HG03103 (cell line): ENCODE measurements around the gene CLDN25.
A peak's percentile ranks its signal among the peaks of the same experiment; 100 is the strongest.

ENCODE experiments used
- ATAC-seq: cut with Tn5 transposase; IDR thresholded peaks from one replicate; pipeline ENCODE4 v1.9.1; 2021; ENCODE audit warnings: low read depth; ENCODE audit not compliant: unreplicated experiment

Gene CLDN25

DNA sequence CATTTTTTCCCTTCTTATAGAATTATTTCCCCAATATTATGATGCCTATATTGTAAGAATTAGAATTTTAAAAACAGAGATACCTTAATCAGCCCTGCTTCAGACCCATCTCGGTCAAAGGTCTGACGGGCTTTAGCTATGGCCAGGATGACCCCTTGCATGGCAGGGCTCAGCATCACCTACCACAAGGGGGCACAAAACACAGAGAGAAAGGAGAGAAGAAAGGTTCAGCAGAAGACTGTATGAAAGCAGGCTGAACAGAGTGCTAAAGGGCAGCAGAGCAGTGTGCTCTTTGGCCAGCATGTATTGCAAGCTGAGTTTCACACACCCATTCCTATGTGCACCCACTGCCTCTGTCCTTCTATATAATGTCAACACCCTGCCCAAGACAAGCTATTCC is 26.8 kb downstream of the CLDN25 start:
- ATAC-seq = peak; percentile 54

GRCh38 chr11:113808931-113809330 is 29.3 kb downstream of the CLDN25 start:
- no peak for ATAC-seq

GRCh38 chr11:113814181-113814580 is 34.6 kb downstream of the CLDN25 start:
- no peak for ATAC-seq

GRCh38 chr11:113817162-113817561 is 37.6 kb downstream of the CLDN25 start:
- no peak for ATAC-seq

DNA sequence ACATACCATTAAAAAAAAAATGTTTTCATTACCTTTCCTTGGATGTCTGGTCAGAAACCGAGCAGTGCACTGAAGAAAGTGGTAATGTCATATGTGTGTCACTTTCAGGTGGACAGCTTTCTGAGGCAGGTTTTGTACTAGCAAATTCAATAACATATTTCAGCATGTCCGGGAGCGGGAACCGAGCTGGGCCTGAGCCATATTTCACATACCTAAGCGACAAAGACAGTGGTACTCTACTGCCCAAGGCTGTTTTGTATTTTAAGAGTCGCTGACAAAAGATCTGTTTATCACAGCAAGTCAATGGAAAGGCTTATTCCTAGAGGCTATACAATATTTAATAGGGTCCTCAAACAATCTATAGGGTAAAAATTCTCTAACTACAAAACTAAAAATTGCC is 38.0 kb downstream of the CLDN25 start:
- ATAC-seq = no peak

- no peak for ATAC-seq
Observed at GRCh38 chr11:113818426-113818825, 38.8 kb downstream of the CLDN25 start.

- ATAC-seq = no peak
Observed at GRCh38 chr11:113827477-113827876, 47.9 kb downstream of the CLDN25 start.

GRCh38 chr11:113828191-113828590 is 48.6 kb downstream of the CLDN25 start:
- ATAC-seq = no peak

- ATAC-seq = no peak
Observed at GRCh38 chr11:113829751-113830150, 50.2 kb downstream of the CLDN25 start.
